ENCODE data around the gene NR3C2. TPM values are rescaled to one million over a fixed set of nuclear protein-coding genes. Genes with fewer than 3 reads are reported as not detected.

Gene NR3C2
- total RNA-seq, 1 experiment from 2014 or later, result 0.96 TPM

DNA sequence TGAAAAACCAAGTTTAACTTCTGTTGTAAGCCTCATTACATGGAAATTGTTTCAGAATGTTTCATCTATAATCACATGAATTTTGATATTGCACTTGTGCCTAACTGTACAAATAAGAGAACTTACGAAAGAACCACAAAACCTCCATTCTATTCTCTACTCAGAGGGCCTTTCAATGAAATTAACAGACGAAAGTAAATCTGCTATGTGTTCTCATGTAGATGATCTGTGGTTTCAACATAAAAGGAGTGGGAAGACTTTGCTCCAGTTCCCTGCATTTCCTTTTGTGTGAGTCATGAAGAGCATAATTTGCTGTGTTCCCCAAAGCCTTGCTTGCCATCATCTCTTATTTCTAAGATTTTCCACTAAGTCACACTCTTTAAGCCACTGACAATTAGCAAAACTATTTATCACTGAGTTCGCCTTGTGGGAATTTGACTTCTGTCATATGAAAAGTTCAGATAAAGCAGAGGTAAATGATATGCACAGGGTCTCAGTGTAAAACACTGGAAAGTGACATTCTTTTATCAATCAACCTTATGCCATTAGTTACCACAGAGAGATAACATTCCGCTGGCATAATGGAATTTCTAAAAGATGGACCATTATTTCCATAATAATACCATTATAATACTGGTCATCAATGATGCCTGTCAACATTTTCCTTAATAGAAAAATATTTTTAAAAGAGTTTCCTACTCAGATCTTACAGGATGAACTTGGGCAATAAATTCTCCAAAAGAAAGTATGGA is 329.8 kb downstream of the NR3C2 start:
- H3K27ac ChIP-seq, result no peak overlapping the region
- CTCF ChIA-PET, result no interaction called here
- no peak overlapping the region for H3K4me3 ChIP-seq
- no peaks in the 10 kb centered on the region for H4K20me1 ChIP-seq (ENCODE audit: insufficient read depth)
- no peak overlapping the region for H3K4me2 ChIP-seq
- H3K27me3 ChIP-seq (ENCODE audit: insufficient read depth, low read depth), result no peaks in the 10 kb centered on the region
- H3K9me2 ChIP-seq (ENCODE audit: insufficient read depth), result no peaks in the 10 kb centered on the region
- intact Hi-C loops (cut with micrococcal nuclease; ENCODE audit: unreplicated experiment), result no loop called here
- no peaks in the 10 kb centered on the region for H3F3A ChIP-seq (ENCODE audit: insufficient read depth, low read depth)
- TF ChIP-seq EZH2 (IDR thresholded peaks at IDR 0.05; ENCODE audit: low read depth), result no peak
- TF ChIP-seq, protein P1, sequence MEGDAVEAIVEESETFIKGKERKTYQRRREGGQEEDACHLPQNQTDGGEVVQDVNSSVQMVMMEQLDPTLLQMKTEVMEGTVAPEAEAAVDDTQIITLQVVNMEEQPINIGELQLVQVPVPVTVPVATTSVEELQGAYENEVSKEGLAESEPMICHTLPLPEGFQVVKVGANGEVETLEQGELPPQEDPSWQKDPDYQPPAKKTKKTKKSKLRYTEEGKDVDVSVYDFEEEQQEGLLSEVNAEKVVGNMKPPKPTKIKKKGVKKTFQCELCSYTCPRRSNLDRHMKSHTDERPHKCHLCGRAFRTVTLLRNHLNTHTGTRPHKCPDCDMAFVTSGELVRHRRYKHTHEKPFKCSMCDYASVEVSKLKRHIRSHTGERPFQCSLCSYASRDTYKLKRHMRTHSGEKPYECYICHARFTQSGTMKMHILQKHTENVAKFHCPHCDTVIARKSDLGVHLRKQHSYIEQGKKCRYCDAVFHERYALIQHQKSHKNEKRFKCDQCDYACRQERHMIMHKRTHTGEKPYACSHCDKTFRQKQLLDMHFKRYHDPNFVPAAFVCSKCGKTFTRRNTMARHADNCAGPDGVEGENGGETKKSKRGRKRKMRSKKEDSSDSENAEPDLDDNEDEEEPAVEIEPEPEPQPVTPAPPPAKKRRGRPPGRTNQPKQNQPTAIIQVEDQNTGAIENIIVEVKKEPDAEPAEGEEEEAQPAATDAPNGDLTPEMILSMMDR (conservative IDR thresholded peaks at IDR 0.05), result no peak
- DNase-seq, result no peak
- BruUV-seq (replicated peaks), result no TSS peak
- POLR2A ChIA-PET (ENCODE audit: unreplicated experiment), result no interaction called here
- no peaks in the 10 kb centered on the region for H3K4me1 ChIP-seq (replicated peaks; ENCODE audit: insufficient read depth)
- H2AFZ ChIP-seq, result no peak overlapping the region
- no peaks in the 10 kb centered on the region for H3K36me3 ChIP-seq (ENCODE audit: low read depth)
- H3K79me2 ChIP-seq (ENCODE audit: low read depth), result no peaks in the 10 kb centered on the region
- H3K9me3 ChIP-seq (ENCODE audit: insufficient read depth, low read depth), result no peaks in the 10 kb centered on the region

DNA sequence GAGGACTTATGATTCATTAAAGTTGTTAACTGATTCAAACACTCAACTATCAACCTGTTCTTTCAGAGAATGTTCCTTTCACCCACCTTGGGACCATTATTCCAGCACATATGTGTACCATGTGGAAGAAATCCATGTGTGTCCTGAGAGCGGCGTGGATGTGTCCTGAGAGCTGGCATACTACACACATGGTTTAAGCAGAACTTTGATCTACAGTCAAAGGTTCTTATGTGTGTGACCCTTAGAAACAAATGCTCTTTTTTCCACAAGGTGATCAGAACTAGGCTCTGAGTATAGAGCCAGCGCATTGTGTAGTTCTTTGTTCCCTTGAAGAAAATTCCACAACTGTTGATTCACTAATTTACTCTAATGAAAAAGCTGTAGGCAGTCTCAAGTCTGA is 332.0 kb downstream of the NR3C2 start:
- Histone ChIP-seq H3K9me2 (ENCODE audit: insufficient read depth) (no peaks in the 10 kb centered on the region), H3K9me3 (ENCODE audit: insufficient read depth, low read depth) (no peaks in the 10 kb centered on the region), H3K27ac (no peak overlapping the region), H2AFZ (no peak overlapping the region), H3K4me3 (no peak overlapping the region), H3K4me1 (replicated peaks; ENCODE audit: insufficient read depth) (no peaks in the 10 kb centered on the region), H3K4me2 (no peak overlapping the region), H4K20me1 (ENCODE audit: insufficient read depth) (no peaks in the 10 kb centered on the region), H3K36me3 (ENCODE audit: low read depth) (no peaks in the 10 kb centered on the region), H3K79me2 (ENCODE audit: low read depth) (no peaks in the 10 kb centered on the region), H3F3A (ENCODE audit: insufficient read depth, low read depth) (no peaks in the 10 kb centered on the region), H3K27me3 (ENCODE audit: insufficient read depth, low read depth) (no peaks in the 10 kb centered on the region)
- DNase-seq, result no peak
- ChIA-PET CTCF (no interaction called here), POLR2A (ENCODE audit: unreplicated experiment) (no interaction called here)
- intact Hi-C loops (cut with micrococcal nuclease; ENCODE audit: unreplicated experiment), result no loop called here
- no TSS peak for BruUV-seq (replicated peaks)
- TF ChIP-seq, protein P1 (conservative IDR thresholded peaks at IDR 0.05), result no peak
- no peak for TF ChIP-seq EZH2 (IDR thresholded peaks at IDR 0.05; ENCODE audit: low read depth)

DNA sequence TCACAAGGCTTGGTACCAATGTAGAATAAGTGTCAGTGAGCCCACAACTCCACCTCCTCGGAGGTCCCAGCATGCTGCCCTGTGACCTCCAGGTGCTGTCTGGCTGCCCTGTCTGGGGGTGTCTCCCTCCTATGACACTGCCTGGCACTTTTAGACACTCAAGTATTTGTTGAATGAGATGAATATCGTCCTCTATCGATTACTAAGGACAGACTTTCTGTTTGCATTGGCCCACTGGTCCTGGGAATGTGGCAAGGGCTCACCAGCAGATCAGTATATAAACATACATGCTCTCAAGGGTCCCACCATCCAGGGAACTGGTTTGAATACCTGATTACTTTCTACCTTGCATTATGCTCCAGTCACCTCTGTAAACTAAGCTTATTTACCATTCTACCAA is 333.0 kb downstream of the NR3C2 start:
- Histone ChIP-seq H4K20me1 (ENCODE audit: insufficient read depth) (no peaks in the 10 kb centered on the region), H3K27me3 (ENCODE audit: insufficient read depth, low read depth) (no peaks in the 10 kb centered on the region), H3K79me2 (ENCODE audit: low read depth) (no peaks in the 10 kb centered on the region), H3K9me2 (ENCODE audit: insufficient read depth) (no peaks in the 10 kb centered on the region), H3K27ac (no peak overlapping the region), H3F3A (ENCODE audit: insufficient read depth, low read depth) (no peaks in the 10 kb centered on the region), H3K4me3 (no peak overlapping the region), H2AFZ (no peak overlapping the region), H3K36me3 (ENCODE audit: low read depth) (no peaks in the 10 kb centered on the region), H3K4me1 (replicated peaks; ENCODE audit: insufficient read depth) (no peaks in the 10 kb centered on the region), H3K4me2 (no peak overlapping the region), H3K9me3 (ENCODE audit: insufficient read depth, low read depth) (no peaks in the 10 kb centered on the region)
- ChIA-PET CTCF (interaction anchor here (0.5 kb wide), 1 partner anchor 186 kb away, joined by 5 read pairs; no protein-coding TSS in a partner anchor), POLR2A (ENCODE audit: unreplicated experiment) (no interaction called here)
- BruUV-seq (replicated peaks), result no TSS peak
- TF ChIP-seq EZH2 (IDR thresholded peaks at IDR 0.05; ENCODE audit: low read depth), result no peak
- TF ChIP-seq, protein P1 (conservative IDR thresholded peaks at IDR 0.05), result no peak
- no peak for DNase-seq
- intact Hi-C loops (cut with micrococcal nuclease; ENCODE audit: unreplicated experiment), result no loop called here

Data from PC-9 (cell line).